Measurements from ENCODE around the gene AGXT2. TPM values are rescaled to one million over a fixed set of nuclear protein-coding genes. Genes with fewer than 3 reads are reported as not detected.

Gene AGXT2
- total and polyA plus RNA-seq, 2 of the 13 experiments (the other 11 are each of a cell fraction or from before 2014, with no cell fraction given), result 0.04 to 0.13 TPM

DNA sequence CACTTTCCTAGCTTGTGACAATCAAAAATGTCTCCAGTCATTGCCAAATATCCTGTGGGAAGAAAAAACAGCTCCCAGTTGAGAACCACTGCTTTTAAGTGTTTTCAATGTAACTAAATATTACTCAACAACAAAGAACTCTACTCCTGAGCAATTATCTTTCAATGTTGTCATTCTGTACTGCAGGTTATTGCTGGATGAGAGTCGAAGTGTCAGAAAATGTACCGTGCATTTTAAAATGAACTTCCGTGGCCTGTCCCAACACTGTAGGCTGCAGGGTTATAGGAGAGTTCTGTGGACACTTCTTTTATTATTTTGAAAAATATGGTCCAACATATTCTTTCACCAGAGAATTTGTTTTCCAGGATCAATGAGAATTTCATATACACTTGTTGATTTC lies 34.8 kb upstream of the AGXT2 start:
- no peak for FAIRE-seq
- no peak overlapping the region for H3K9ac ChIP-seq (ENCODE audit: insufficient read depth, low read depth, low read length)
- peaks cover 2 to 8% of the 10 kb centered on the region in 2 experiments; a peak in 1 of 5 replicates for H3K36me3 ChIP-seq (replicated peaks in 1 of 2; ENCODE audit: control insufficient read depth in 1 of 2, insufficient read depth in 2 of 2, low read length in 2 of 2)
- DNase-seq (ENCODE audit: low spot score), result no peak
- H3K79me2 ChIP-seq (ENCODE audit: insufficient read depth, low read length), result no peaks in the 10 kb centered on the region
- POLR2A ChIA-PET, result no interaction called here
- H4K20me1 ChIP-seq (ENCODE audit: insufficient read depth, low read length), result no peaks in the 10 kb centered on the region
- no TSS peak for BruUV-seq (replicated peaks)
- CTCF ChIA-PET (ENCODE audit: low intra/inter-chr PET ratio, low total read pairs), result no interaction called here
- H3K4me2 ChIP-seq (ENCODE audit: low read depth, low read length), result no peak overlapping the region
- H3K9me3 ChIP-seq (ENCODE audit: low read length), result no peaks in the 10 kb centered on the region
- no peak for ATAC-seq
- 89% methylated on average over 3 of the region's 3 CpGs for whole genome bisulfite sequencing (ENCODE audit: low lambda C conversion rate)
- no peak overlapping the region for H2AFZ ChIP-seq (ENCODE audit: low read length)
- H3K4me3 ChIP-seq (replicated peaks in 1 of 3; ENCODE audit: insufficient read depth in 1 of 3, low read depth in 2 of 3, low read length in 3 of 3), result no peak overlapping the region
- no peaks in the 10 kb centered on the region for H3K27me3 ChIP-seq (ENCODE audit: control insufficient read depth in 1 of 2, insufficient read depth in 2 of 2, low read length in 2 of 2)
- intact Hi-C loops (cut with micrococcal nuclease; ENCODE audit: unreplicated experiment), result no loop called here
- in situ Hi-C loops (cut with HindIII; ENCODE audit: extremely low pct_ligation_motif_present, low pct_unique_long_range_greater_than_20kb), result no loop called here
- TF ChIP-seq ZFP90 (CRISPR knock-in tag; IDR thresholded peaks at IDR 0.05; ENCODE audit: borderline replicate concordance) (no peak), REL (CRISPR knock-in tag; conservative IDR thresholded peaks at IDR 0.05) (no peak), IRF2 (CRISPR knock-in tag; IDR thresholded peaks at IDR 0.05) (no peak)
- TF ChIP-seq, protein P1, sequence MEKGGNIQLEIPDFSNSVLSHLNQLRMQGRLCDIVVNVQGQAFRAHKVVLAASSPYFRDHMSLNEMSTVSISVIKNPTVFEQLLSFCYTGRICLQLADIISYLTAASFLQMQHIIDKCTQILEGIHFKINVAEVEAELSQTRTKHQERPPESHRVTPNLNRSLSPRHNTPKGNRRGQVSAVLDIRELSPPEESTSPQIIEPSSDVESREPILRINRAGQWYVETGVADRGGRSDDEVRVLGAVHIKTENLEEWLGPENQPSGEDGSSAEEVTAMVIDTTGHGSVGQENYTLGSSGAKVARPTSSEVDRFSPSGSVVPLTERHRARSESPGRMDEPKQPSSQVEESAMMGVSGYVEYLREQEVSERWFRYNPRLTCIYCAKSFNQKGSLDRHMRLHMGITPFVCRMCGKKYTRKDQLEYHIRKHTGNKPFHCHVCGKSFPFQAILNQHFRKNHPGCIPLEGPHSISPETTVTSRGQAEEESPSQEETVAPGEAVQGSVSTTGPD (CRISPR knock-in tag; IDR thresholded peaks at IDR 0.05), result no peak
- TF ChIP-seq, protein P2, sequence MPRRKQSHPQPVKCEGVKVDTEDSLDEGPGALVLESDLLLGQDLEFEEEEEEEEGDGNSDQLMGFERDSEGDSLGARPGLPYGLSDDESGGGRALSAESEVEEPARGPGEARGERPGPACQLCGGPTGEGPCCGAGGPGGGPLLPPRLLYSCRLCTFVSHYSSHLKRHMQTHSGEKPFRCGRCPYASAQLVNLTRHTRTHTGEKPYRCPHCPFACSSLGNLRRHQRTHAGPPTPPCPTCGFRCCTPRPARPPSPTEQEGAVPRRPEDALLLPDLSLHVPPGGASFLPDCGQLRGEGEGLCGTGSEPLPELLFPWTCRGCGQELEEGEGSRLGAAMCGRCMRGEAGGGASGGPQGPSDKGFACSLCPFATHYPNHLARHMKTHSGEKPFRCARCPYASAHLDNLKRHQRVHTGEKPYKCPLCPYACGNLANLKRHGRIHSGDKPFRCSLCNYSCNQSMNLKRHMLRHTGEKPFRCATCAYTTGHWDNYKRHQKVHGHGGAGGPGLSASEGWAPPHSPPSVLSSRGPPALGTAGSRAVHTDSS (CRISPR knock-in tag; conservative IDR thresholded peaks at IDR 0.05), result no peak
- peaks cover 9% of the 10 kb centered on the region; the same call in 1 of the 2 replicates for H3K4me1 ChIP-seq (ENCODE audit: insufficient read depth, low read length)
- H3K27ac ChIP-seq (ENCODE audit: extremely low read length, insufficient read depth, low read length), result no peak overlapping the region

DNA sequence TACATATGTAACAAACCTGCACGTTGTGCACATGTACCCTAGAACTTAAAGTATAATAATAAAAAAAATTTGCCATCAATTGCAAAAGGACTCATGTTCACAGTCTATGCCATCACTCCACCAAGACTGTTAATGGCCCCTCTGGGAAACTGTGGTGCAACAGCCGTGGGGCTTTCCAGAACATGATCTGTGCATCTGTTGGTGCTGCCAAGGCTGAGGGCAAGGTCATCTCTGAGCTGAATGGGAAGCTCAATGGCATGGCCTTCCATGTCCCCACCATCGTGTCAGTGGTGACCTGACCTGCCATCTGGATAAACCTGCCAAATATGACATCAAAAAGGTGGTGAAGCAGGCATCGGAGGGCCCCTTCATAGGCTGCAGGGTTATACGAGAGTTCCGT lies 33.4 kb upstream of the AGXT2 start:
- BruUV-seq (replicated peaks), result no TSS peak
- in situ Hi-C loops (cut with HindIII; ENCODE audit: extremely low pct_ligation_motif_present, low pct_unique_long_range_greater_than_20kb) (no loop called here), intact Hi-C loops (cut with micrococcal nuclease; ENCODE audit: unreplicated experiment) (no loop called here)
- Histone ChIP-seq H3K9ac (ENCODE audit: insufficient read depth, low read depth, low read length) (no peak overlapping the region), H4K20me1 (ENCODE audit: insufficient read depth, low read length) (no peaks in the 10 kb centered on the region), H3K27ac (ENCODE audit: extremely low read length, insufficient read depth, low read length) (no peak overlapping the region), H3K36me3 (replicated peaks in 1 of 2; ENCODE audit: control insufficient read depth in 1 of 2, insufficient read depth in 2 of 2, low read length in 2 of 2) (peaks cover 2 to 8% of the 10 kb centered on the region in 2 experiments; a peak in 1 of 5 replicates), H3K4me2 (ENCODE audit: low read depth, low read length) (no peak overlapping the region), H3K27me3 (ENCODE audit: control insufficient read depth in 1 of 2, insufficient read depth in 2 of 2, low read length in 2 of 2) (no peaks in the 10 kb centered on the region), H3K79me2 (ENCODE audit: insufficient read depth, low read length) (no peaks in the 10 kb centered on the region), H3K4me1 (ENCODE audit: insufficient read depth, low read length) (peaks cover 6% of the 10 kb centered on the region; the same call in 1 of the 2 replicates), H3K4me3 (replicated peaks in 1 of 3; ENCODE audit: insufficient read depth in 1 of 3, low read depth in 2 of 3, low read length in 3 of 3) (no peak overlapping the region), H2AFZ (ENCODE audit: low read length) (no peak overlapping the region), H3K9me3 (ENCODE audit: low read length) (no peaks in the 10 kb centered on the region)
- FAIRE-seq (no peak), DNase-seq (ENCODE audit: low spot score) (no peak), ATAC-seq (no peak)
- CTCF ChIA-PET (ENCODE audit: low intra/inter-chr PET ratio, low total read pairs), result no interaction called here
- WGBS (ENCODE audit: low lambda C conversion rate), result 99% methylated on average over 5 of the region's 6 CpGs
- POLR2A ChIA-PET, result no interaction called here
- TF ChIP-seq BCL6 (CRISPR knock-in tag; IDR thresholded peaks at IDR 0.05) (no peak), PAF1 (CRISPR knock-in tag; IDR thresholded peaks at IDR 0.05) (no peak), KDM3A (CRISPR knock-in tag; IDR thresholded peaks at IDR 0.05; ENCODE audit: low read depth) (no peak), THAP11 (CRISPR knock-in tag; IDR thresholded peaks at IDR 0.05) (no peak), ZNF629 (CRISPR knock-in tag; conservative IDR thresholded peaks at IDR 0.05) (no peak)
- TF ChIP-seq, protein P3, sequence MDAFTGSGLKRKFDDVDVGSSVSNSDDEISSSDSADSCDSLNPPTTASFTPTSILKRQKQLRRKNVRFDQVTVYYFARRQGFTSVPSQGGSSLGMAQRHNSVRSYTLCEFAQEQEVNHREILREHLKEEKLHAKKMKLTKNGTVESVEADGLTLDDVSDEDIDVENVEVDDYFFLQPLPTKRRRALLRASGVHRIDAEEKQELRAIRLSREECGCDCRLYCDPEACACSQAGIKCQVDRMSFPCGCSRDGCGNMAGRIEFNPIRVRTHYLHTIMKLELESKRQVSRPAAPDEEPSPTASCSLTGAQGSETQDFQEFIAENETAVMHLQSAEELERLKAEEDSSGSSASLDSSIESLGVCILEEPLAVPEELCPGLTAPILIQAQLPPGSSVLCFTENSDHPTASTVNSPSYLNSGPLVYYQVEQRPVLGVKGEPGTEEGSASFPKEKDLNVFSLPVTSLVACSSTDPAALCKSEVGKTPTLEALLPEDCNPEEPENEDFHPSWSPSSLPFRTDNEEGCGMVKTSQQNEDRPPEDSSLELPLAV (CRISPR knock-in tag; conservative IDR thresholded peaks at IDR 0.05; ENCODE audit: low read depth), result no peak
- TF ChIP-seq, protein P4, sequence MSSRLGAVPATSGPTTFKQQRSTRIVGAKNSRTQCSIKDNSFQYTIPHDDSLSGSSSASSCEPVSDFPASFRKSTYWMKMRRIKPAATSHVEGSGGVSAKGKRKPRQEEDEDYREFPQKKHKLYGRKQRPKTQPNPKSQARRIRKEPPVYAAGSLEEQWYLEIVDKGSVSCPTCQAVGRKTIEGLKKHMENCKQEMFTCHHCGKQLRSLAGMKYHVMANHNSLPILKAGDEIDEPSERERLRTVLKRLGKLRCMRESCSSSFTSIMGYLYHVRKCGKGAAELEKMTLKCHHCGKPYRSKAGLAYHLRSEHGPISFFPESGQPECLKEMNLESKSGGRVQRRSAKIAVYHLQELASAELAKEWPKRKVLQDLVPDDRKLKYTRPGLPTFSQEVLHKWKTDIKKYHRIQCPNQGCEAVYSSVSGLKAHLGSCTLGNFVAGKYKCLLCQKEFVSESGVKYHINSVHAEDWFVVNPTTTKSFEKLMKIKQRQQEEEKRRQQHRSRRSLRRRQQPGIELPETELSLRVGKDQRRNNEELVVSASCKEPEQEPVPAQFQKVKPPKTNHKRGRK (CRISPR knock-in tag; IDR thresholded peaks at IDR 0.05), result no peak
